Peyer's patch (tissue), 4 donors: ENCODE results near the gene LRRN2.

Source experiments
- POLR2A ChIP-seq, 2 donors: fragments of 450-650 bp; IDR thresholded peaks; one replicate each; pipeline ENCODE4 v1.5.1; 2017; ENCODE audit warnings: antibody characterized with exemption in 2 of 2, mild to moderate bottlenecking in 2 of 2, moderate library complexity in 2 of 2
- TF ChIP-seq, protein P1 (sequence below), 6 experiments: fragments of 450-650 bp in 4 of 6; fragments of 200-600 bp in 2 of 6; sonication (generic) in 1 of 6; IDR thresholded peaks; one replicate each; pipeline ENCODE4 v1.5.1; 2017 to 2019; ENCODE audit warnings: antibody characterized with exemption in 6 of 6, mild to moderate bottlenecking in 3 of 6, moderate library complexity in 1 of 6

DNA sequence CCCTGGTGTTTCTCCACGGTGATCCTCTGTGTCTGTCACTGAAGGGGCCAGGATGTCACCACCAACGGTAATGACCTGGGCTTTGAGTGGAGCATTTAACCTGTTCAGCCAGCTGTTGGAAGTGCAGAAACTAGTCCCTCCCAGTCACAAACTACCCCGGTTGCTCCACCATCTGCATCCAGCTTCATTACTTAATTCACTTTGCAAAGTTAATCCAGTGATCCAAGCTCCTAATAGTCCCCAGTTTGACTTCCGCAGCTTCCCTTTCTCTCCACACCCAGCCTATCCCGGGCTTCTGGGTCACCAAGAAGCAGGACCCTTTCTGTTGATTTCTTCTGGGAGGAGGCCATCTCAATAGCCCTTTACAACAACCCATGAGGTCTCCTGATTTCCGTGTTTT, 105.9 kb downstream of the LRRN2 start:
- TF ChIP-seq, protein P1, sequence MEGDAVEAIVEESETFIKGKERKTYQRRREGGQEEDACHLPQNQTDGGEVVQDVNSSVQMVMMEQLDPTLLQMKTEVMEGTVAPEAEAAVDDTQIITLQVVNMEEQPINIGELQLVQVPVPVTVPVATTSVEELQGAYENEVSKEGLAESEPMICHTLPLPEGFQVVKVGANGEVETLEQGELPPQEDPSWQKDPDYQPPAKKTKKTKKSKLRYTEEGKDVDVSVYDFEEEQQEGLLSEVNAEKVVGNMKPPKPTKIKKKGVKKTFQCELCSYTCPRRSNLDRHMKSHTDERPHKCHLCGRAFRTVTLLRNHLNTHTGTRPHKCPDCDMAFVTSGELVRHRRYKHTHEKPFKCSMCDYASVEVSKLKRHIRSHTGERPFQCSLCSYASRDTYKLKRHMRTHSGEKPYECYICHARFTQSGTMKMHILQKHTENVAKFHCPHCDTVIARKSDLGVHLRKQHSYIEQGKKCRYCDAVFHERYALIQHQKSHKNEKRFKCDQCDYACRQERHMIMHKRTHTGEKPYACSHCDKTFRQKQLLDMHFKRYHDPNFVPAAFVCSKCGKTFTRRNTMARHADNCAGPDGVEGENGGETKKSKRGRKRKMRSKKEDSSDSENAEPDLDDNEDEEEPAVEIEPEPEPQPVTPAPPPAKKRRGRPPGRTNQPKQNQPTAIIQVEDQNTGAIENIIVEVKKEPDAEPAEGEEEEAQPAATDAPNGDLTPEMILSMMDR (IDR thresholded peaks at IDR 0.05): no peak
- TF ChIP-seq POLR2A (IDR thresholded peaks at IDR 0.05): no peak
